ENCODE data around the gene FPGS. TPM values are rescaled to one million over a fixed set of nuclear protein-coding genes. Genes with fewer than 3 reads are reported as not detected.

FPGS gene
- total RNA-seq, 2 donors from 2014 or later: 96.0 to 150 TPM

DNA sequence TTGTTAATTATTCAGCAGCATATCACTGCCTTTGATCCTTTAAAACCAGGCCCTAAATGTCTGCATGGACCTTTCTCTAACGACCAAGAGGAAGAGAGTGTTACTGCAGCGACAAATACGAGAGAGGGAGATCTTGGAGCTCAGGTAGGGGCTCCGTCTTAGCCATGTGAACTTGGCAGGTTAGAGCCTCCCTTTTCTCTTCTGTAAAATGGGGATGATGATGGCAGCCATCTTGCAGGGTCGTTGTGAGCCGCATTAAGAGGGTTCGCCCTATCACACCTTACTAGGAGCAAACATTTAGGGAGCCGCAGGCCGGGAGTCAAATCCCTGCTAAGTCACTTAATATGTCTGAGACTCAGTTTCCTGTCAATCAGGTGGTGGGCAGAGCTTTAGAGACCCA lies 50.1 kb downstream of the FPGS start:
- H3K36me3 Mint-ChIP-seq: peaks cover 11% of the 10 kb centered on the region
- ATAC-seq: no peak
- peak overlapping the region in 1 of 2 donors; percentile 80 for H3K27ac Mint-ChIP-seq
- H3K4me1 Mint-ChIP-seq (ENCODE audit: low read depth in 2 of 2): peaks cover 22 to 33% of the 10 kb centered on the region in 2 donors
- peak overlapping the region; percentile 6 for H3K4me3 Mint-ChIP-seq
- DNase-seq (ENCODE audit: low spot score): no peak
- peaks cover 12% of the 10 kb centered on the region for H3K9me3 Mint-ChIP-seq
- no peaks in the 10 kb centered on the region for H3K27me3 Mint-ChIP-seq

DNA sequence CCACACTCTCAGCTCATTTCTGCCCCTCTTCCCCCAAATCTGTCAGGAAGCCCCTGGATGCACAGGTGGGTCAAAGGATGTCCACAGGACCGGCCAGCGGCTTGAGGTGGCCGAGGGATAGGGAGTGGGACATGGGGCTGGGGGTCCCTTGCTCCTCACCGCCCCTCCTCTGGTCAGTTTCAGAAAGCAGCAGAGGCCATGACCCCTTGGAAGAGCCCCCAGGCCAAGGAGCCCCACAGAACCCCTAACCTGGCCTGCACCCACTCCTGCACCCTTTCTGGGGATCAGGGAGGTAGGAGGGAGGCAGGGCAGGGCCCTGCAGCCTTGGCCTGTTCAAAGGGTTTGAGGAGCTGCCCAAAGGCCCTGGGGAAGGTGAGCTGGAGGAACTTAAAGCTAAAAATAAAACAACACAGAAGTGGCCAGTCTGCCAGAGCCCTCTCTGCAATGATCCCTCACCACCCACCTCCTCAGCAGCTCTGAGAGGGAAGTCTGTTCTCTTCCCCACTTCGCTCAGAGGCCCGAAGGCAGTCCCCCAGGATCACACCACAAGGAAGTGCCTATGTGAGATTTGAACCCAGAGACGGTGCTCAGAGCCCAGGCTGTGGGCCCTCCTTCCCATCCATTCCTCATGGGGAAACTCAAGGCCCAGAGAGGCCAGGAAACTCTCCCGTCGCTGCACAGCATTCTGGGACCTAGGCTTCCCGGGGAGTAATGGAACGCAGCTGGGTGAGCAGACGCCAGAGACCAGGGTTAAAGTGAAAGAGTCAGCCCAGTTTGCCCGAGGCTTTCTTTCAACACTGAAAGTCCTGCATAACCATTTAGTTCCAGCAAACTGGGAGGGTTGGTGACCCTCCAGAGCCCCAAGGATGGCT lies 50.9 kb downstream of the FPGS start:
- Mint-ChIP-seq H3K9me3 (peaks cover 10% of the 10 kb centered on the region), H3K4me1 (ENCODE audit: low read depth in 2 of 2) (peaks cover 22 to 33% of the 10 kb centered on the region in 2 donors), H3K36me3 (peaks cover 11% of the 10 kb centered on the region), H3K27me3 (no peaks in the 10 kb centered on the region), H3K4me3 (peak overlapping the region; percentile 91), H3K27ac (peak overlapping the region; percentile 80)
- DNase-seq (ENCODE audit: low spot score): no peak
- ATAC-seq: peak; percentile 7 to 18

DNA sequence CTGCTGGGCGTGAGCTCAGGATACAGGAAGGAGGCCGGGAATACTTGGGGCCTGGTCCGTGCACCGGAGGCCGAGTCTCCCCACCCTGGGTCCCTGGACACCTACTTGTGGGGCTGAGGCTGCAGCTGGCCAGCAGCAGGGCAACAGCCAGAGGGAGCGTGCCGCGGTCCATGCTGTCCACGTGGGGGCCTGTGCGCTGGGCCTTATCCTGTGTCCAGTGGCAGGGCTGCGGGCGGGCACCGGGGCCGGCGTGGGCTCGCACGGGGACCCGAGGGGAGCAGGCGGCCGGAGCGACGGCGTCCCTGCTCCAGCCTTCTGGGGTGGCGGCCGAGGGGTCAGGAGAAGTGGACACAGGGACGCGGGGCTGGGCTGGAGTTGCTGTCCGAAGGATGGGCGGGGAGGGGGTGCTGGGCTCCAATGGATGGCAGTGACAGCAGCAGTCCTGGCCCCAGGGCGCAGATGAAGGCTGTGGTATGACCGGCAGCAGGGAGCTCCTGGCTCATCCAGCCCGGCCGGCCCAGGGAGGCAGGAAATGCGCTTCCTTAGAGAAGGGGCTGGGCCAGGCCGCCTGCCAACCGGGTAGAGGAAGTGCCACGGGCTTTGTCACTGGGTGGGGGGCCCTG lies 51.6 kb downstream of the FPGS start, which contains the start of gene ENG:
Gene ENG, minus strand, starts transcription at position 475 of the 623 bp plus-strand sequence. Its CDS starts 303 bp downstream, at position 172.
- H3K9me3 Mint-ChIP-seq: peaks cover 3% of the 10 kb centered on the region
- ATAC-seq: peak; percentile 58 to 67

DNA sequence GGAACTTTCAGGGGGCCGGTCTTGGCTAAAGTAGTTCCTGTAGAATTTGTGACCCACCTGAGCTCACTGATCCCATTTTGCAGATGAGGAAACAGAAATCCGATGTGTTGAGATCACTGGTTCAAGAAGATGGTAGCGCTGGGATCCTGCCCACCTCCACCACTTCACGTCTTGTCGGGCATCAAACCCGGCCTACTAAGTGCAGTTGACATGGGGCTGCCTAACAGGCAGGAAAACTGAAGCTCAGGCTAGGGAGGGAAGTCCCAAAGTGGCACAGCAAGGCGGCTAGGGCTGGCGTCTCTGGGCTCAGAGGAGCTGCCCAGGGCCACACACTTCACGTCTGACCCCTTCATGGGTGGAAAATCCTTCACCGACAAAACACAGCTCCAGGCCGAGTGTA lies 52.3 kb downstream of the FPGS start:
- Mint-ChIP-seq H3K36me3 (no peaks in the 10 kb centered on the region), H3K4me3 (no peak overlapping the region), H3K27me3 (no peaks in the 10 kb centered on the region), H3K27ac (peak overlapping the region in 1 of 2 donors; percentile 80), H3K9me3 (no peaks in the 10 kb centered on the region), H3K4me1 (ENCODE audit: low read depth in 2 of 2) (peaks cover 23 to 26% of the 10 kb centered on the region in 2 donors)
- ATAC-seq (no peak), DNase-seq (ENCODE audit: low spot score) (no peak)

More for the DNA sequence above, 51.6 kb downstream of the FPGS start, which contains the start of gene ENG:
- Mint-ChIP-seq H3K4me3 (peak within 1 kb of the TSS; percentile 91), H3K36me3 (peaks cover 4% of the 10 kb centered on the region), H3K27me3 (no peaks in the 10 kb centered on the region), H3K27ac (peak within 1 kb of the TSS; percentile 80), H3K4me1 (ENCODE audit: low read depth in 2 of 2) (peaks cover 23 to 28% of the 10 kb centered on the region in 2 donors)
- DNase-seq (ENCODE audit: low spot score): no peak

DNA sequence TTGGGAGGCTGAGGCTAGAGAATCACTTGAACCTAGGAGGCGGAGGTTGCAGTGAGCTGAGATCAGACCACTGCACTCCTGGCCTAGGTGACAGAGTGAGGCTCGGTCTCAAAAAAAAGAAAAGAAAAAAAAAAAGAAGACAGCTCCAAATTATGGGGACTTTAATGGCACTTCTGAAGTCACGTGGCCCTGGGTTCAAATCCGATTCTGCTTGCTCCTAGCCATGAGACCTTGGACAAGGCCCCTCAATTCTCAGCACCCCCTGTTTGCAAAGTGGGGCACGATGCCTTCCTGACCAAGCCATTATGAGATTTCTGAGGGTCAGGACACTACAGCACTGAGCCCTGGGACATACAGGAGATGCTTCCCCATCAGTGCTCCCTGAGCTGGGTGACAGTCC lies 52.8 kb downstream of the FPGS start:
- ATAC-seq (no peak), DNase-seq (ENCODE audit: low spot score) (no peak)
- peaks cover 23 to 28% of the 10 kb centered on the region in 2 donors for H3K4me1 Mint-ChIP-seq (ENCODE audit: low read depth in 2 of 2)
- H3K4me3 Mint-ChIP-seq: peak overlapping the region; percentile 36
- no peaks in the 10 kb centered on the region for H3K9me3 Mint-ChIP-seq
- no peaks in the 10 kb centered on the region for H3K36me3 Mint-ChIP-seq
- peak overlapping the region; percentile 48 to 80 for H3K27ac Mint-ChIP-seq
- H3K27me3 Mint-ChIP-seq: no peaks in the 10 kb centered on the region

DNA sequence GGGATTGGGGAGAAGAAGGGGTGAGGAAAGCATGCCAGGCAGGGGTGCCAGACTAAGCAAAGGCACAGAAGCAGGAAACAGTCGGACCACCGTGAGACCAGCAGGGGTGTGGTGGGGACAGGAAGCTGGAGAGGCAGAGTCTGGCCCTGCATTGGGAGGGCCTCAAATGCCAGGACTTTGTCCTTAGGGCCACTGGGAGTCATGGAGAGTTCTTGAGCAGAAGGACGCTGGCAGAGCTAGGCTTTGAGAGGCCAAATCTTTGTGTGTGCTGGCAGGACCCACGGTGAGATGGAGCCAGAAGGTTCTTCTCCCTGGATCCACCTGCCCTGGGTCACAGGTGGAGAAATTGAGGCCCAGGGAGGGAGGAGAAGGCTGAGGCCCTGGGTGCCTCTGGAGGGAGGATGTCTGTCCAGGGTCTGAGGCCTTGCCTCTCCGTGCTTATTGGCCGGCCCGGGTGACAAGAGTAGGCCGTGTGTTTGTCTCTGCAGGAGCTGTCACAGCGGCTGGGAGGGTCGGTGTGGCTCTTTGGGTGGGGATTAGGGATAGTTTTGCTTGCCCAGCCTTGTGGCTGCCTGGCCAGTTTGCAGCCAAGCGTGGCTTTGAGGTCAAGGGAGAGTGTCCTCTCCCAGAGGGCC lies 53.5 kb downstream of the FPGS start:
- Mint-ChIP-seq H3K36me3 (no peaks in the 10 kb centered on the region), H3K4me3 (peak overlapping the region; percentile 36), H3K27me3 (no peaks in the 10 kb centered on the region), H3K9me3 (no peaks in the 10 kb centered on the region), H3K4me1 (ENCODE audit: low read depth in 2 of 2) (peaks cover 29 to 35% of the 10 kb centered on the region in 2 donors), H3K27ac (peak overlapping the region; percentile 48 to 80)
- ATAC-seq: no peak
- no peak for DNase-seq (ENCODE audit: low spot score)

DNA sequence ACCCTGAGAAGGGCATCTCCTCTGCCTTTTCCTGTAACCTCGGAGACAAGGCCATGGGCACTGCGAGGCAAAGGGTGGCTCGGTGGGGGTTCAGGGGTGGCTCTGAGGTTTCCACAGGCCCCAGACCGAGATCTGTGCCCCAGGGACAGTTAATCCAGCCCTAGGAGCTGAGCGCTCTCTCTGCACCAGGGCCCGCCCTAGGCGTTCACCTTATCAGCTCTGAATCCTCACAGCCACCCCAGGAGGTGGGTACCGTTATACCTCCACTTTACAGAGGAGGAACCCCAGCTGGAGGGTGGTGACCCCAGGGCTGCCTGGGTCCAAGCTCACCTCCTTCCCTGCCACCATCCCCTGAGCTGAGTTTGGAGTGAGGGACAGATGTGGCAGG lies 54.0 kb downstream of the FPGS start:
- Mint-ChIP-seq H3K4me3 (no peak overlapping the region), H3K27me3 (no peaks in the 10 kb centered on the region), H3K9me3 (no peaks in the 10 kb centered on the region), H3K36me3 (no peaks in the 10 kb centered on the region), H3K27ac (no peak overlapping the region), H3K4me1 (ENCODE audit: low read depth in 2 of 2) (peaks cover 27 to 37% of the 10 kb centered on the region in 2 donors)
- ATAC-seq (no peak), DNase-seq (ENCODE audit: low spot score) (no peak)

DNA sequence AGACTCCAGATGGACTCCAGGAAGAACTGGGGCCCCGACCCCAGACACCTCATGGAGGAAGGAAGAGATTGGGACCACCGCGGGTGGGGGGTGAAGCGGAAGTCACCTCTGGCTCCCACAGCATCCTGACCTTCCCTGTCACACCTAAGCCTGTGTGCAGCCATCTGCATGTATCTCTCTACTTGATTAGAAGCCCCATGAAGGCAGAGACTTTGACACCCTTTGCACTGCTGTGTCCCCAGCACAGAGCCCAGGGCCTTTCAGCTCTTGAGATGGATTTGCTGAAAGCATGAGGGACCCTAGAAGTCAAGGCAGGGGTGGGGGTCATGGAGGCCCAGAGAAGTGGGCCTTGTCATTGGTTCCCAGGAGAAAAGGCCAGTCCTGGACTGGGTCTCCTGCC lies 54.6 kb downstream of the FPGS start:
- Mint-ChIP-seq H3K27me3 (no peaks in the 10 kb centered on the region), H3K9me3 (no peaks in the 10 kb centered on the region), H3K36me3 (no peaks in the 10 kb centered on the region), H3K27ac (no peak overlapping the region), H3K4me1 (ENCODE audit: low read depth in 2 of 2) (peaks cover 22 to 36% of the 10 kb centered on the region in 2 donors), H3K4me3 (no peak overlapping the region)
- no peak for DNase-seq (ENCODE audit: low spot score)
- no peak for ATAC-seq

DNA sequence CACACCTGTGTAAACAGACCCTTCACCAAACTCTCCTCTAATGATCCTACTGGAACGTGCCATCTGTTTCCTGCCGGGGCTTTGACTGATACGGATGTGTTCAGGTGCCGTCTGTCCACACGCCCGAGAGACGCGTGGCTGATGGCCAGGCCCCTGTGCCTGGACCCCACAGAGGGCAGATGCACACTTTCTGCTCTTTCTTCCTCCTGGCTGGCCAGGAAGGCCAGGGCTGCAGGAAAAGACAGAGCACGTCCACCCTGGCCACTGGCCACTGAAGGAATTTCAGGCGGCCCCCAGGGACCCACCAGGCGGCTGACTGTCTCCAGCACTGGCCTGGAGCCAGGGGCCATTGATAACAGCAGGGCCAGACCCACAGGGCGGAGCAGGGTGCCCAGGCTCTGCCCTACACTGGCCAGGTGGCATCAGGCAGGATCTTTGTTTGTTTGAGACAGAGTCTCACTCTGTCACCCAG lies 55.4 kb downstream of the FPGS start:
- H3K27ac Mint-ChIP-seq: peak overlapping the region in 1 of 2 donors; percentile 35
- H3K9me3 Mint-ChIP-seq: no peaks in the 10 kb centered on the region
- peaks cover 27 to 37% of the 10 kb centered on the region in 2 donors for H3K4me1 Mint-ChIP-seq (ENCODE audit: low read depth in 2 of 2)
- no peaks in the 10 kb centered on the region for H3K27me3 Mint-ChIP-seq
- no peak for ATAC-seq
- no peak overlapping the region for H3K4me3 Mint-ChIP-seq
- H3K36me3 Mint-ChIP-seq: no peaks in the 10 kb centered on the region
- no peak for DNase-seq (ENCODE audit: low spot score)

DNA sequence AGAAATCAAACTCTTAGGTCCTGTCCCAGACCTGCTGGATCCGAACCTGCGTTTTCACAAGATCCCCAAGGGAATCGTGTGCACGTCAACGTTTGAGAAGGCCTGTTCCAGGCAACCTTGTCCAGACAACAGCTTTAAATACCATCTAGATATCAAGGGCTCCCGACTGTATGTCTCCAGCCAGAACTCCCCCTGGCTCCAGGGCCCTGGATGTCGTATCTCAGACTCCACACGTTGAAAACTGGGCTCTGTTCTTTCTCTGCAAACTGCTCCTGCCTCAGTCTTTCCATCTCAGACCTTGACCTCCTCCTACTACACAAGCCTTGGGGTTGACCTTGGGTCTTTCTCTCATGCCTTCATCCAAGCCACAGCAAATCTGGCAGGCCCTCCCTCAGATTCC lies 57.6 kb downstream of the FPGS start:
- H3K4me3 Mint-ChIP-seq: peak overlapping the region; percentile 23
- H3K4me1 Mint-ChIP-seq (ENCODE audit: low read depth in 2 of 2): peaks cover 29 to 39% of the 10 kb centered on the region in 2 donors
- ATAC-seq (no peak), DNase-seq (ENCODE audit: low spot score) (no peak)
- no peaks in the 10 kb centered on the region for H3K9me3 Mint-ChIP-seq
- H3K27me3 Mint-ChIP-seq: no peaks in the 10 kb centered on the region
- peak overlapping the region in 1 of 2 donors; percentile 5 for H3K27ac Mint-ChIP-seq
- H3K36me3 Mint-ChIP-seq: no peaks in the 10 kb centered on the region

DNA sequence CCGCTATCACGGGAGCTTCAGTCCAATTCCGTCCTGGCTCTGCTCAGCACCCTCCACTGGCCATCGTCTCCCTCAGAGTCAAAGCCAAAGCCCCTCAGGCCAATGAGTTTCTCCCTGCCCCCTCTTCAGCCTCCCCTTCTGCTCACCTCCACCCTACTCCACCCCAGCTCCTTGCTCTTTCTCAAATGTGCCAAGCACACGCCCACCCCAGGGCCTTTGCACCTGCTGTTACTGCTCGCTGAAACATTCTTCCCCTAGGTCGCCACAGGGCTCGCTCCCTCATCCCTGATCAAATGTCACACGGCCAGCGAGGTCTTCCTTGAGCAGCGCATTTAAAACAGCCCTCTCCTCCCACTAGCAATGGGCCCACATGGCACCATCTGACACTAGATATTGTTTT lies 58.1 kb downstream of the FPGS start:
- Mint-ChIP-seq H3K9me3 (no peaks in the 10 kb centered on the region), H3K27me3 (no peaks in the 10 kb centered on the region), H3K4me1 (ENCODE audit: low read depth in 2 of 2) (peaks cover 29 to 40% of the 10 kb centered on the region in 2 donors), H3K4me3 (peak overlapping the region; percentile 23), H3K36me3 (no peaks in the 10 kb centered on the region), H3K27ac (peak overlapping the region; percentile 87 to 94)
- ATAC-seq: no peak
- DNase-seq (ENCODE audit: low spot score): no peak

DNA sequence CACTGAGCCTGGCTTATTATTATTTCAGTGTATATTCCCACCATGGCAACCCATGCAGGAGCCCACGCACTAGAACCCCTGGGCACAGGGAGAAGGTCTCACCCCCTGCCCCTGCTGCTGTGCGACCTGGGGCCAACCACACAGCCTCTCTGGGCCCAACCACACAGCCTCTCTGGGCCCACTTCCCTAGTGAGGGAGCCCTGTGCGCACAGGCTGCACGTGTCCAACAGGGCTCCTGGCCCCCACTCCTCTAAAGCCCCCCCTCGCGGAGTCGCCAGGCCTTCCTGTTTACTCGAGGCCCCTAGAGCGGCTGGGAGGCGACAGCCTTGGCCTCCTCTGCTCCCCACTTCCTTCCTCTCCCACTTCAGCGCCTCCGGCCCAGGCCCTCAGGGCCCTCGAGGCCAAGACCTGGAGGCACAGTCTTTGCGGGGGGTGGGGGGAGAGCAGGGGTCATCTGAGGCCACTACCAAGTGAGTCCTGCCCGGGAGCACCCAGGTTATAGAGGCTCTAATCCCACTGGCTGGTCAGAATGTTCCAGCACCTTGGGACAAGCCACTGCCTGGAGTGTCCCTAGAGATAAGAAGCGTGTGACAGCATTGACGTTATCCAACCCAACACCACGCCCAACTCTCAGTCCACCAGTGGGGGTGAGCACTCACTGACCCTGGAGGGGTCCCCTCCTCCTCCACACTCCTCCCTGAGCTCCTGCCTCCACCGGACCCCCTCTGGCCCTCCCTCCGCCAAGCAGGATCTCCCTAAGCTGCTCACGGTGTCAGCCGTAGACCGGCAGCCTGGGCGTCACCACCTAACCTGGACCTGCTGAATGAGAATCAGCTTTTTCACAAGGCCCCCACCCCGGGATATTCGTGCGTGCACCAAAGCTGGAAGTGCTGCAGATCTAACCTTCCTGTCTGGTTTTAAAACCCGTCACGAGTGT lies 59.7 kb downstream of the FPGS start:
- Mint-ChIP-seq H3K36me3 (no peaks in the 10 kb centered on the region), H3K9me3 (no peaks in the 10 kb centered on the region), H3K27ac (peak overlapping the region; percentile 87 to 94), H3K4me1 (ENCODE audit: low read depth in 2 of 2) (peaks cover 28 to 39% of the 10 kb centered on the region in 2 donors), H3K27me3 (no peaks in the 10 kb centered on the region), H3K4me3 (peak overlapping the region; percentile 54)
- peak; percentile 73 for DNase-seq (ENCODE audit: low spot score)
- peak; percentile 74 to 83 for ATAC-seq

DNA sequence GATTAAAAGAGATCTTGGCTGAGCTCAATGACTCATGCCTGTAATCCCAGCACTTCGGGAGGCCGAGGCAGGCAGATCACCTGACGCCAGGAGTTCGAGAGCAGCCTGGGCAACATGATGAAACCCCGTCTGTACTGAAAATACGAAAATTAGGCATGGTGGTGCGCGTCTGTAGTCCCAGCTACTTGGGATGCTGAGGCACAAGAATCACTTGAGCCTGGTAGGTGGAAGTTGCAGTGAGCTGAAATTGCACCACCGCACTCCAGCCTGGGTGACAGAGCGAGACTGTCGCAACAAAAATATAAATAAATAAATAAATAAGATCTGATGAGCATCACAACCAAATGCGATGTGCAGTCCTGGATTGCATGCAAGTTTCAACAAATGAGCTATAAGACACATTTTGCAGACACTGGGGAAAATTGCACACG lies 60.5 kb downstream of the FPGS start:
- Mint-ChIP-seq H3K4me3 (no peak overlapping the region), H3K36me3 (no peaks in the 10 kb centered on the region), H3K4me1 (ENCODE audit: low read depth in 2 of 2) (peaks cover 28 to 39% of the 10 kb centered on the region in 2 donors), H3K27me3 (no peaks in the 10 kb centered on the region), H3K9me3 (no peaks in the 10 kb centered on the region), H3K27ac (peak overlapping the region; percentile 87 to 94)
- DNase-seq (ENCODE audit: low spot score) (no peak), ATAC-seq (no peak)
